MG63 (cell line): ENCODE data around the gene APOBEC3C. TPM values are rescaled to one million over a fixed set of nuclear protein-coding genes. Genes with fewer than 3 reads are reported as not detected.
A peak's percentile ranks its signal among the peaks of the same experiment; 100 is the strongest.

ENCODE experiments used
- DNase-seq: peaks from one replicate; pipeline ENCODE4 v3.0.0-alpha.2; 2020
- H3K27me3 ChIP-seq: fragments of 250-450 bp; sonication (Bioruptor Pico); 2 replicates; pipeline ENCODE4 v1.5.1; 2020; ENCODE audit warnings: mild to moderate bottlenecking, moderate library complexity
- H3K36me3 ChIP-seq: fragments of 250-450 bp; sonication (Bioruptor Pico); 2 replicates; pipeline ENCODE4 v1.5.1; 2020; ENCODE audit warnings: mild to moderate bottlenecking, moderate library complexity
- H3K4me3 ChIP-seq: fragments of 250-450 bp; sonication (Bioruptor Pico); 2 replicates; pipeline ENCODE4 v1.5.1; 2020; ENCODE audit warnings: mild to moderate bottlenecking, moderate library complexity
- H3K9me3 ChIP-seq: fragments of 250-450 bp; sonication (Bioruptor Pico); 2 replicates; pipeline ENCODE4 v1.5.1; 2020; ENCODE audit warnings: mild to moderate bottlenecking, moderate library complexity
- total RNA-seq: library from RNA; depleted of rRNA; stranded (reverse); fragments of >200 nt; shearing (Covaris generic); gene quantifications from 2 replicates; pipeline ENCODE4 v1.2.3, GENCODE V29; 2014; ENCODE audit warnings: low replicate concordance; rRNA removed

The APOBEC3C gene
- 2.0 and 2.1 TPM in 2 replicates for total RNA-seq

DNA sequence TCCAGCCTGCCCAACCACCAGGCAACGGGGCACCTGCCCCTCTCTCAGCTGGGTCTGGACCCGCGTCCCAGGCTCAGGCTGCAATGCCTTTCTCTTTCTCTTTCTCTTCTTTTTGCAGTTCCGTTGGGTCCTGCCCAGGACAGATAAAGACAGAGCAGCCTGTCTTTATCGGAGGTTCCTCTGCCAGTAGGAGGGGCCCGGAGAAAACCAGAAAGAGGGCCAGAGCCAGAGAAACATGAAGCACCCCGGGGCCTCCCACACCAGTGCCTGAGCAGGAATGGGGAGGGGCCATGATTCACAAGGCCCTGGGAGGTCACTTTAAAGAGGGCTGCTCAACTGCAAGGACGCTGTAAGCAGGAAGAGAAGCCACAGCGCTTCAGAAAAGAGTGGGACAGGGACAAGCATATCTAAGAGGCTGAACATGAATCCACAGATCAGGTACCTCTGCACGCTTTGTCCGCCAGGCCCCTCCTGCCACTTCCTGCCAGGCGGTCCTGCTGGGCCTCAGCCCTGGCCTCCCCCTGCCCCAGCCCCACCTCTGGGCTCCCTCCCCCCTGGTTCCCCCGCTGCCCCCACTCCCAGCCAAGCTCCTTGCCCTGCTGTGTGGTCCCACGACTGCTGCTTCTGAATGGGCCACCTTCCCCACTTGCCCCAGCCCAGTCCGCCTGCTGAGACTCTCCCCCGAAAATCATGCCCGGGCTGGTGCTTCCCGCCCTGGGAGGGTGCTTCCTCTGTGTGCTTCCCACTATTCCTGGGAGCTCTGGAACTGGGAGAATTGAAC is at the start of gene APOBEC3C:
Gene APOBEC3C, plus strand, starts transcription at position 316 of the 781 bp plus-strand sequence. Its CDS starts 106 bp downstream, at position 422.
- Histone ChIP-seq H3K9me3 (no peaks in the 10 kb centered on the region), H3K27me3 (no peaks in the 10 kb centered on the region), H3K4me3 (peak within 1 kb of the TSS; percentile 56), H3K36me3 (no peaks in the 10 kb centered on the region)
- DNase-seq: peak; percentile 85

DNA sequence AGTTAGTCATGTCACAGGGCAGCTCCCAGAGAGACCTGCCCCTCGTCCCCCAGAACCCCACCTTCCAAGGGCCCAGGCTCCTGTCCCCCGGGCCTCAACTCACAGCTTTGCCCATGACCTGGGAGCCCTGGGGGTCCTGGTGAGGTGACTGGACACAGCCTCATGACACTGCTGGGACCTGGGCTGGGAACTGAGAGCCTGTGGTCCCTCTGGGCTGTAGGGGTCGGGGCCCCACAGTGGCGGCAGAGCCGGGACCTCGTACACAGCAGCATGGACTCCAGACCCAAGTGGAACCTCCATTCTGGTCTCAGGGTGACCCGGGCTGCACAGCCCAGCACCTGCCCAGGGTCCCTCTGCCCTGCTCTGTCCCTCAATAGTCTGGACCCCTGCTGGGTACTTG is 49.8 kb upstream of the APOBEC3C start:
- DNase-seq: no peak
- no peaks in the 10 kb centered on the region for H3K27me3 ChIP-seq
- no peaks in the 10 kb centered on the region for H3K36me3 ChIP-seq
- H3K9me3 ChIP-seq: no peaks in the 10 kb centered on the region
- H3K4me3 ChIP-seq: no peak overlapping the region

DNA sequence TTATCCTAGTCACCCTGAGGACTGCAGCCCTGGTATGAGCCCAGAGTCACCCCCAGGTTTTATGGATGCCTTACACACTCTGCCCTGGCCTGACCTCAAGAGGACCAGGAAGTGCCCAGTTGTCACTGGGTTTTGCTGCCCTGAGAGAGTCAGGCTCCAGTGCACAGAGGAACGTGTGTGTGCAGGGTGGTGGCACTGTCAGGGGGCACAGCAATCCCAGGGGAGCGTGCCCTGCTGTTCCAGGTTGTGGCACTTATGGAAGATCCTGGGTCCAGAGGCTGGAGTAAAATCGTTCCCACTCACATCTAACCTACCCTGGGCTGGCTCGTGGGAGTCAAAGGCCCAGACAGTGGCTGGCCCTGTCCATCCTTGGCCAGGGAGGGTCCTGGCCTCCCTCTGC is 49.1 kb upstream of the APOBEC3C start:
- H3K36me3 ChIP-seq: no peaks in the 10 kb centered on the region
- no peak for DNase-seq
- no peaks in the 10 kb centered on the region for H3K9me3 ChIP-seq
- no peak overlapping the region for H3K4me3 ChIP-seq
- 0 out of 2 replicates have a peak, but pooled peaks cover 3% of the 10 kb centered on the region for H3K27me3 ChIP-seq

DNA sequence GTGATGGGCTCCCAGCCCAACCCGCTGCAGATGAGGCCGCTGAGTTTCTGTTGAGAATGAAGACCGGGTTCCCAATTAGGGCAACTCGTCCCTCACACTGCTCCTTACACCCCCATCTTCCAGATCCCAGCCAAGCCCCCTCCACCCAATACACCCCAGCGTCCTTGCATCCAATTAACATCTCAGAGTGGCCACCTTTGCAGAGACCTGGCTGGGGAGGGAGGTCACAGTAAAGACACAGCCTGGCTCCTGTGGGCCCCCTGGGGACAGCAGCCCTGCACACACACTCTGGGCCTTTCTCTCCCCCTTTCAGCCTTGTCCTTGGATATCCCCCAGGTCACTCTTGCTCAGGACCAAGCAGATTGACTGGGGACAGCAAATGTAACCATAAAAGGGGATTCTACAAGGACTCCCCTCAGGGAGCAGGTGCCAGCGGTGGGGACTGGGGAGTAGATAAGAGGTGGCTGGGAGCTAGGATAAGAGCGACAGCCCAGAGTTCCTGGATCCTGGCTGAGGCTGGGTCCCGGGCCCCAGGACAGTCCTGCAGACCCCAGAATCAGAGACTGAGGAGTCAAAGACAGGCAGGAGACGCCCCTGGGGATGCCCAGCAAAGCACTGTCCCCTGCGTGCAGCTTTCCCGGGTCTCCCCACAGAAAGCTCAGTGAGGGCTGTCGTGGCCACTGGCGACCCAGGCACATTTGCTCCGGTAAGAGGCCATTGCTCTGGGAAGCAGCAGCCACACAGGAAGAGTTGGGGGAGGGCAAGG is 48.3 kb upstream of the APOBEC3C start:
- DNase-seq: no peak
- 0 out of 2 replicates have a peak, but pooled peaks cover 5% of the 10 kb centered on the region for H3K27me3 ChIP-seq
- no peak overlapping the region for H3K4me3 ChIP-seq
- no peaks in the 10 kb centered on the region for H3K36me3 ChIP-seq
- no peaks in the 10 kb centered on the region for H3K9me3 ChIP-seq

- Histone ChIP-seq H3K36me3 (no peaks in the 10 kb centered on the region), H3K4me3 (no peak overlapping the region), H3K9me3 (no peaks in the 10 kb centered on the region), H3K27me3 (peaks cover 6% of the 10 kb centered on the region; the same call in 1 of the 2 replicates)
- no peak for DNase-seq
These were observed 47.7 kb upstream of the APOBEC3C start for GRCh38 chr22:38966380-38966702.

GRCh38 chr22:38966942-38967341 is 47.1 kb upstream of the APOBEC3C start:
- Histone ChIP-seq H3K36me3 (no peaks in the 10 kb centered on the region), H3K4me3 (no peak overlapping the region), H3K9me3 (no peaks in the 10 kb centered on the region), H3K27me3 (peaks cover 9% of the 10 kb centered on the region; the same call in 1 of the 2 replicates)
- no peak for DNase-seq

DNA sequence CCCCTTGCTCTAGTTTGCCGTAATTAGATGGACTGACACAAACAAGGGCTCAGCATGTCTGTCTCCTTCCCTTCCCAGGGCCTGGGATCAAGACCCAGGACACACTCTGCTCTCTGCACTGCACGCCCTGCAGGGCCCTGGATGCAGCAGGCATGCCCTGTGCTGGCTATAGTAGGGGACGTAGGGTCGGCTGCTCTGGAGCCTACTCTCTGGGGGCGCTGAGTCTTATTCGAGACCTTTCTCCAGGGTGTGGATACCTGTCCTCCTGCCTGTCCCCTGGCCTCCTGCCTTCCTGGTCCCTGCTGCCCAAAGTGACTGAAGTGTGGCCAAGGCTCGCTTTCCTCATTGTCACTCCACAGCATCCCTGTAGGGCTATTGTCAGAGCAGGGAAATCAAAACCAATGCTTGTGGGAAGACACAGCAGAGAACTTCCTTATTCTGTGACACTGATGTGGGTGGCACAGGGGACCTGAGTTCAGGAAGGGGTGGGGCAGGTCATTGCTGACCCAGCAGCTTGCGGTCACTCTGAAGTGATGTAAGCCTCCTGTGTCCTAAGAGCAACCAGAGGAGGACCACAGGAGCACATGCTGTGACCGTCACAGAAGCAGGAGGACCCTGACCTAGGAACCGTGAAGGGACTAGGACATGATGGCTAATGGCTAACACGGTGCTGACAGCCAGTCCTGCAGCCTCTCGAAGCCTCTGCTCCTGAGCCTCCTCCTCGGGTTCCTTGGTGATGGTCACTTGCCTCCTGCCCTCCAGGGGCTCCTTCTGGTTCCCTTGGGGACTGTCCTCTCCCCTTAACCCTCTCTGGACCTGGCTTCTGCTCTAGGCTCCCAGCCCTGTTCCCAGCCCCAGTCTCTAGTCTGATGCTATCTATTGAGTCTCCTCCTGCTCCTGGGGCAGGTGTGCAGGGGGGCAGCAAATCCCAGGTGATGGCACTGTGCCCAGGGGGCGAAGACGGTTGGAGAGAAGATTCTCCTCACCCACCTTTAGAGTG is 46.3 kb upstream of the APOBEC3C start:
- Histone ChIP-seq H3K4me3 (no peak overlapping the region), H3K36me3 (no peaks in the 10 kb centered on the region), H3K9me3 (no peaks in the 10 kb centered on the region), H3K27me3 (peaks cover 9% of the 10 kb centered on the region; the same call in 1 of the 2 replicates)
- DNase-seq: no peak

- no peak for DNase-seq
- Histone ChIP-seq H3K9me3 (no peaks in the 10 kb centered on the region), H3K4me3 (no peak overlapping the region), H3K36me3 (no peaks in the 10 kb centered on the region), H3K27me3 (peaks cover 9% of the 10 kb centered on the region; the same call in 1 of the 2 replicates)
These were observed 45.3 kb upstream of the APOBEC3C start for GRCh38 chr22:38968801-38969200.

- peaks cover 9% of the 10 kb centered on the region; the same call in 1 of the 2 replicates for H3K27me3 ChIP-seq
- H3K36me3 ChIP-seq: no peaks in the 10 kb centered on the region
- no peak for DNase-seq
- no peaks in the 10 kb centered on the region for H3K9me3 ChIP-seq
- H3K4me3 ChIP-seq: no peak overlapping the region
These were observed 43.5 kb upstream of the APOBEC3C start for GRCh38 chr22:38970551-38970950.

DNA sequence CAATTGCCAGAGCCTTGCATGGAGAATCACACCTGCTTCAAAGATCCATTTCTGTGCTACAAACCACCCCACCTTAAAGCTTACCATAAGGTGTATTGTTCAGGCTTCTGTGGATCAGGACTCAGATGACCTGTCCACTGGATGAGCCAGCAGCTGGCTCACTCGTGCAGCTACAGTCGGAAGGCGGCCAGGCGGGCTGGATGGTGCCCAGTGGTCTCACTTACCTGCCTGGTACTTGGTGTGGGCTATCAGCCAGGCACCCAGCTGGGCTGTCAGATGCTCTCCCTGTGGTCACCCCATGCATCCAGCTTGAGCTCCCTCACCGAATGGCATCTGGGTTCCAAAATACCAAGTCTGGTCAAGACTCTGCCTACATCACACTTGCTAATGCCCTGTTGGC is 42.9 kb upstream of the APOBEC3C start:
- no peaks in the 10 kb centered on the region for H3K9me3 ChIP-seq
- no peaks in the 10 kb centered on the region for H3K36me3 ChIP-seq
- DNase-seq: no peak
- peaks cover 9% of the 10 kb centered on the region; the same call in 1 of the 2 replicates for H3K27me3 ChIP-seq
- H3K4me3 ChIP-seq: no peak overlapping the region

- H3K36me3 ChIP-seq: no peaks in the 10 kb centered on the region
- H3K9me3 ChIP-seq: no peaks in the 10 kb centered on the region
- no peak for DNase-seq
- H3K4me3 ChIP-seq: no peak overlapping the region
- peaks cover 9% of the 10 kb centered on the region; the same call in 1 of the 2 replicates for H3K27me3 ChIP-seq
These were observed 42.3 kb upstream of the APOBEC3C start for GRCh38 chr22:38971791-38972190.

- no peaks in the 10 kb centered on the region for H3K9me3 ChIP-seq
- H3K4me3 ChIP-seq: no peak overlapping the region
- peaks cover 9% of the 10 kb centered on the region; the same call in 1 of the 2 replicates for H3K27me3 ChIP-seq
- no peaks in the 10 kb centered on the region for H3K36me3 ChIP-seq
- no peak for DNase-seq
These were observed 41.5 kb upstream of the APOBEC3C start for GRCh38 chr22:38972558-38972957.

GRCh38 chr22:38973289-38974169 is 40.5 kb upstream of the APOBEC3C start:
- Histone ChIP-seq H3K36me3 (no peaks in the 10 kb centered on the region), H3K4me3 (no peak overlapping the region), H3K9me3 (no peaks in the 10 kb centered on the region), H3K27me3 (peaks cover 9% of the 10 kb centered on the region; the same call in 1 of the 2 replicates)
- DNase-seq: peak; percentile 11

GRCh38 chr22:38974170-38974825 is 39.8 kb upstream of the APOBEC3C start:
- Histone ChIP-seq H3K36me3 (no peaks in the 10 kb centered on the region), H3K4me3 (no peak overlapping the region), H3K27me3 (peaks cover 11% of the 10 kb centered on the region; the same call in 1 of the 2 replicates), H3K9me3 (no peaks in the 10 kb centered on the region)
- no peak for DNase-seq

DNA sequence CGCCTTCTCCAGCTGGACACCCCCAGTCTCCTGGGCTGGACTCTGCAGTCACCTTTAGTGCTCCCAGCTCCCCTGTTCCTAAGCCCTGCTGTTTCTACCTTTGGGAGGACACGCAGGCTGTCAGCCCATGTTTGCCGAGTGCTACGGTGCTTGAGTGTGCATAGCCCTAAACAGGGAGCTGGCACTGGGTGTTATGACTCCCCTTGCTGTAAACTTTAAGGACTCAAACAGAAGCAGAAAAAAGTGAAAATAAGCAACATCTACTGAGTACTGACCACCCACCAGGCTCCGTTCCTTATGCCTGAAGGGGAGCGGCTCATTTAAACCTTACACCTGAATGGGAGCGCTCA is 39.3 kb upstream of the APOBEC3C start:
- Histone ChIP-seq H3K4me3 (no peak overlapping the region), H3K36me3 (no peaks in the 10 kb centered on the region), H3K9me3 (no peaks in the 10 kb centered on the region), H3K27me3 (peaks cover 8% of the 10 kb centered on the region; the same call in 1 of the 2 replicates)
- DNase-seq: no peak
